Transverse colon (tissue), 4 donors: ENCODE results near the gene BLOC1S6. TPM values are rescaled to one million over a fixed set of nuclear protein-coding genes. Genes with fewer than 3 reads are reported as not detected.
A peak's percentile ranks its signal among the peaks of the same experiment; 100 is the strongest.

ENCODE experiments used
- DNase-seq: peaks from one replicate; pipeline ENCODE4 v3.0.0-alpha.2; 2019
- H3K27ac ChIP-seq, 4 donors: fragments of 200-600 bp; sonication (generic); 2 replicates each; pipeline ENCODE4 v1.5.1; 2016 to 2018; ENCODE audit warnings: inconsistent platforms in 4 of 4
- H3K27me3 ChIP-seq: fragments of 200-600 bp; sonication (generic); 2 replicates; pipeline ENCODE4 v1.5.1; 2017; ENCODE audit warnings: inconsistent platforms
- H3K36me3 ChIP-seq, 4 donors: fragments of 200-600 bp; sonication (generic); 2 replicates each; pipeline ENCODE4 v1.5.1; 2017 to 2019; ENCODE audit warnings: inconsistent platforms in 4 of 4
- H3K4me1 ChIP-seq, 4 donors: fragments of 200-600 bp; sonication (generic); 2 replicates each; pipeline ENCODE4 v1.5.1; 2017 to 2020; ENCODE audit warnings: inconsistent platforms in 4 of 4
- H3K4me3 ChIP-seq, 4 donors: fragments of 200-600 bp; sonication (generic); 1 replicate in 1 of 4; 2 replicates in 3 of 4; pipeline versions ENCODE4 v1.5.1 to v1.6.1; 2017 to 2019; ENCODE audit warnings: inconsistent platforms in 4 of 4
- H3K9me3 ChIP-seq, 2 donors: fragments of 200-600 bp; sonication (generic); 2 replicates each; pipeline ENCODE4 v1.5.1; 2017 to 2019; ENCODE audit warnings: inconsistent platforms in 2 of 2
- POLR2A ChIP-seq: fragments of 450-650 bp; IDR thresholded peaks from one replicate; pipeline ENCODE4 v1.6.1; 2016; ENCODE audit warnings: antibody characterized with exemption, mild to moderate bottlenecking, moderate library complexity
- POLR2AphosphoS5 ChIP-seq, 3 donors: sonication (generic); formaldehyde crosslinking; IDR thresholded peaks; one replicate each; pipeline ENCODE4 v1.6.1; 2016; ENCODE audit warnings: antibody characterized with exemption in 3 of 3
- WGBS, 2 donors: methylation state at CpG; one replicate each; pipeline ENCODE4 v1.1.5; 2018; ENCODE audit warnings: low coverage in 1 of 2; 5-methylcytosine and 5-hydroxymethylcytosine counted together
- in situ Hi-C, 4 donors: fragments of 200-750 bp; cut with MboI; loops; one replicate each; pipeline versions ENCODE4 v1.15.0 to v1.15.1; 2017; ENCODE audit warnings: low sequenced_read_pairs in 3 of 4, low pct_ligation_motif_present in 1 of 4, low pct_unique_long_range_greater_than_20kb in 1 of 4
- intact Hi-C: fragments of 100-400 bp; cut with DNase I; formaldehyde crosslinking; loops from one replicate; pipeline ENCODE4 v1.15.1; 2023; ENCODE audit warnings: low total_unique reads
- small RNA-seq, 4 donors: library from RNA; depleted of rRNA; stranded (forward); fragments of <200 nt; gene quantifications; one replicate each; pipeline ENCODE3, GENCODE V24; 2016
- total RNA-seq, 4 donors: library from RNA; depleted of rRNA; stranded (reverse); fragments of >200 nt; gene quantifications; one replicate each; pipeline ENCODE4 v1.1.0, GENCODE V29; 2016

The BLOC1S6 gene
- total RNA-seq, 4 donors from 2014 or later = 6.7 to 35.4 (median 23.8) TPM

- 30 to 41% methylated on average over 2 to 8 of the region's 8 CpGs for WGBS, 2 donors
- H3K9me3 ChIP-seq = no peaks in the 10 kb centered on the region
- intact Hi-C loops = no loop called here
- no peaks in the 10 kb centered on the region for H3K27me3 ChIP-seq
- peak in 2 of 3 donors; percentile 29 to 53 for TF ChIP-seq POLR2AphosphoS5 (IDR thresholded peaks at IDR 0.05)
- no peak for TF ChIP-seq POLR2A
- H3K27ac ChIP-seq = peak overlapping the region; percentile 76 to 88 (median 82)
- DNase-seq = peak; percentile 47
- peaks cover 52 to 81% (median 74%) of the 10 kb centered on the region in 4 donors for H3K4me1 ChIP-seq
- H3K4me3 ChIP-seq = peak overlapping the region in 1 of 4 donors; percentile 12
- in situ Hi-C loops = no loop called here
- H3K36me3 ChIP-seq = peaks cover 0 to 11% (median 5%) of the 10 kb centered on the region in 4 donors
Measured at GRCh38 chr15:45657764-45658545, 70.8 kb downstream of the BLOC1S6 start.

Small RNAs within 50 kb of the gene (small RNA-seq; reads per million reads assigned to genes)
- gene DPPA5P2 (0 reads per million in 4 donors), gene RF00019 (0 reads per million in 4 donors)

Other genes starting within 250 kb of the BLOC1S6 start
- gene GATM, start 208.8 kb upstream of the BLOC1S6 start, total RNA-seq = 10 to 100 TPM; 15.9 to 96.9 (median 18.6) TPM
- gene SLC30A4, start 64.6 kb upstream of the BLOC1S6 start, total RNA-seq = 10 to 100 TPM; 11.7 to 69.3 (median 16.0) TPM
- 100 to 1,000 TPM; 106 to 377 (median 281) TPM for gene SQOR, start 47.6 kb downstream of the BLOC1S6 start, total RNA-seq